D721Med (cell line): ENCODE results near the gene DOHH.
A peak's percentile ranks its signal among the peaks of the same experiment; 100 is the strongest.

Experiments
- DNase-seq: peaks from one replicate; pipeline ENCODE4 v3.0.0; 2011; ENCODE audit warnings: low spot score; ENCODE audit not compliant: insufficient read length
- FAIRE-seq: peaks from 2 replicates; lab custom pipeline; 2011; peaks lifted over from hg19 to GRCh38; lab: Jason Lieb, UNC
- CTCF ChIP-seq: IDR thresholded peaks from 2 replicates; pipeline ENCODE4 v1.5.1; 2012; ENCODE audit warnings: mild to moderate bottlenecking, control low read depth; ENCODE audit not compliant: insufficient read depth; ENCODE audit errors: missing control alignments

DOHH gene

GRCh38 chr19:3500429-3501101, at the start of gene DOHH:
TSS of gene DOHH (minus strand) at chr19:3500674. CDS start at chr19:3496814, 3,860 bp downstream.
- peak; percentile 99 for DNase-seq
- TF ChIP-seq CTCF, result no peak
- peak; percentile 64 for FAIRE-seq

GRCh38 chr19:3549816-3550215, 49.3 kb upstream of the DOHH start:
- no peak for FAIRE-seq

GRCh38 chr19:3548606-3549005, 48.1 kb upstream of the DOHH start:
- no peak for TF ChIP-seq CTCF
- no peak for FAIRE-seq
- DNase-seq, result no peak

More at GRCh38 chr19:3549816-3550215, 49.3 kb upstream of the DOHH start:
- no peak for DNase-seq
- no peak for TF ChIP-seq CTCF

GRCh38 chr19:3547767-3548282, 47.4 kb upstream of the DOHH start:
- no peak for TF ChIP-seq CTCF
- FAIRE-seq (no peak), DNase-seq (no peak)

GRCh38 chr19:3547301-3547731, 46.8 kb upstream of the DOHH start:
- no peak for FAIRE-seq
- DNase-seq, result no peak
- TF ChIP-seq CTCF, result peak; percentile 14

- FAIRE-seq, result no peak
- DNase-seq, result no peak
- TF ChIP-seq CTCF, result no peak
Measured at GRCh38 chr19:3546119-3546518, 45.6 kb upstream of the DOHH start.

GRCh38 chr19:3545669-3546034, 45.2 kb upstream of the DOHH start:
- TF ChIP-seq CTCF, result no peak
- DNase-seq, result no peak
- FAIRE-seq, result no peak
